HepG2 (cell line): ENCODE data around the gene ADAMTS2. TPM values are rescaled to one million over a fixed set of nuclear protein-coding genes. Genes with fewer than 3 reads are reported as not detected.

Experiments used
- ATAC-seq: fragments of 200-7000 bp; cut with Tn5 transposase; 3 replicates; pipeline ENCODE4 v1.9.1; 2020; ENCODE audit warnings: mild to moderate bottlenecking, moderate library complexity
- BruUV-seq: library from RNA; stranded (reverse); fragments of 400-500 nt; replicated peaks from 2 replicates; lab custom pipeline; 2021; lab: Mats Ljungman, UMichigan
- CTCF ChIA-PET: fragments of 300-600 bp; formaldehyde crosslinking; extraction: SDS; loops from one replicate; lab custom pipeline; 2021; ENCODE audit warnings: low total read pairs, inconsistent platforms, low intra/inter-chr PET ratio; lab: Yijun Ruan, JAX
- POLR2A ChIA-PET: fragments of 350-600 bp; sonication (Branson Sonifier 250); formaldehyde crosslinking; loops from one replicate; lab custom pipeline; 2020; ENCODE audit warnings: antibody characterized with exemption, inconsistent platforms; lab: Yijun Ruan, JAX
- DNase-seq: peaks from one replicate; pipeline ENCODE4 v3.0.0-alpha.2; 2015; ENCODE audit warnings: low spot score
- FAIRE-seq: peaks from 3 replicates; lab custom pipeline; 2011; peaks lifted over from hg19 to GRCh38; lab: Jason Lieb, UNC
- H2AFZ ChIP-seq: one replicate; pipeline ENCODE4 v1.6.1; 2011; ENCODE audit warnings: low read length, inconsistent platforms
- H3K27ac ChIP-seq: fragments of 300-600 bp; 3 replicates; pipeline ENCODE4 v1.8.0; 2011; ENCODE audit warnings: mixed run types, mild to moderate bottlenecking, mixed read lengths, low read length, inconsistent platforms; ENCODE audit not compliant: insufficient read depth; ENCODE audit errors: extremely low read length
- H3K27me3 ChIP-seq, 2 experiments: fragments of 200-600 bp in 1 of 2; 2 replicates in 1 of 2; 3 replicates in 1 of 2; pipeline versions ENCODE4 v1.6.0 to v1.8.0; 2011; ENCODE audit warnings: low read length in 2 of 2, mild to moderate bottlenecking in 2 of 2, moderate library complexity in 2 of 2, inconsistent platforms in 1 of 2; ENCODE audit not compliant: insufficient read depth in 2 of 2, control insufficient read depth in 1 of 2
- H3K36me3 ChIP-seq, 2 experiments: fragments of 200-600 bp in 1 of 2; replicated peaks in 1 of 2; 2 replicates in 1 of 2; 3 replicates in 1 of 2; pipeline versions ENCODE4 v1.5.1 to v1.8.0; 2011; ENCODE audit warnings: low read length in 2 of 2, inconsistent platforms in 1 of 2; ENCODE audit not compliant: insufficient read depth in 2 of 2, control insufficient read depth in 1 of 2
- H3K4me1 ChIP-seq: 2 replicates; pipeline ENCODE4 v1.5.1; 2012; ENCODE audit warnings: low read length, inconsistent platforms; ENCODE audit not compliant: insufficient read depth
- H3K4me2 ChIP-seq: 2 replicates; pipeline ENCODE4 v1.6.0; 2011; ENCODE audit warnings: low read depth, low read length, inconsistent platforms
- H3K4me3 ChIP-seq, 3 experiments: fragments of 200-600 bp in 1 of 3; sonication (generic), shearing (Covaris generic) in 1 of 3; replicated peaks in 1 of 3; 2 replicates each; pipeline ENCODE4 v1.5.1; 2011 to 2016; ENCODE audit warnings: low read length in 3 of 3, inconsistent platforms in 2 of 3, low read depth in 2 of 3, mild to moderate bottlenecking in 2 of 3, control low read depth in 1 of 3, mixed read lengths in 1 of 3; ENCODE audit not compliant: insufficient read depth in 1 of 3
- H3K79me2 ChIP-seq: one replicate; pipeline ENCODE4 v1.6.1; 2011; ENCODE audit warnings: low read length, inconsistent platforms; ENCODE audit not compliant: insufficient read depth
- H3K9ac ChIP-seq: 2 replicates; pipeline ENCODE4 v1.6.0; 2011; ENCODE audit warnings: mild to moderate bottlenecking, low read depth, low read length, inconsistent platforms; ENCODE audit not compliant: insufficient read depth
- H3K9me3 ChIP-seq: 2 replicates; pipeline ENCODE4 v1.5.1; 2012; ENCODE audit warnings: mild to moderate bottlenecking, low read length
- H4K20me1 ChIP-seq: 2 replicates; pipeline ENCODE4 v1.6.0; 2011; ENCODE audit warnings: inconsistent platforms, mild to moderate bottlenecking, low read length, moderate library complexity; ENCODE audit not compliant: insufficient read depth
- ATF1 ChIP-seq: IDR thresholded peaks from 2 replicates; pipeline ENCODE4 v1.6.1; 2016; ENCODE audit warnings: mild to moderate bottlenecking, control low read depth
- BHLHE40 ChIP-seq: IDR thresholded peaks from 2 replicates; pipeline ENCODE4 v1.6.1; 2011; ENCODE audit warnings: low read length, improper control_type of control experiment
- BRCA1 ChIP-seq: sonication (generic); formaldehyde crosslinking; IDR thresholded peaks from 2 replicates; pipeline ENCODE4 v1.4.0; 2020; ENCODE audit warnings: missing genetic modification reagents
- CREBL2 ChIP-seq: sonication (generic); formaldehyde crosslinking; IDR thresholded peaks from 2 replicates; pipeline ENCODE4 v1.8.1; 2023; ENCODE audit warnings: missing genetic modification reagents, mild to moderate bottlenecking, borderline replicate concordance
- FOXO1 ChIP-seq: sonication (generic); formaldehyde crosslinking; IDR thresholded peaks from 2 replicates; pipeline ENCODE4 v1.4.0; 2020; ENCODE audit warnings: missing genetic modification reagents
- MTA1 ChIP-seq: sonication (generic); formaldehyde crosslinking; IDR thresholded peaks from 2 replicates; pipeline ENCODE4 v1.4.0; 2020; ENCODE audit warnings: missing genetic modification reagents, mild to moderate bottlenecking, borderline replicate concordance
- NFE2 ChIP-seq: sonication (generic); formaldehyde crosslinking; IDR thresholded peaks from 2 replicates; pipeline ENCODE4 v1.4.0; 2020; ENCODE audit warnings: missing genetic modification reagents
- NFE2L2 ChIP-seq: fragments of 150-350 bp; IDR thresholded peaks from 2 replicates; pipeline ENCODE4 v1.6.1; 2014; ENCODE audit warnings: low read length
- RXRA ChIP-seq: sonication (generic); formaldehyde crosslinking; IDR thresholded peaks from 2 replicates; pipeline ENCODE4 v1.5.1; 2020; ENCODE audit warnings: missing genetic modification reagents
- TEF ChIP-seq: sonication (generic); formaldehyde crosslinking; IDR thresholded peaks from 2 replicates; pipeline ENCODE4 v1.5.0; 2020; ENCODE audit warnings: missing genetic modification reagents
- ZNF30 ChIP-seq: sonication (generic); formaldehyde crosslinking; IDR thresholded peaks from 2 replicates; pipeline ENCODE4 v1.5.0; 2020; ENCODE audit warnings: mild to moderate bottlenecking, missing genetic modification reagents
- ZNF660 ChIP-seq: sonication (generic); formaldehyde crosslinking; IDR thresholded peaks from 2 replicates; pipeline ENCODE4 v1.5.1; 2020; ENCODE audit warnings: mild to moderate bottlenecking, low read depth, missing genetic modification reagents, borderline replicate concordance
- ZNF784 ChIP-seq: sonication (generic); formaldehyde crosslinking; IDR thresholded peaks from 2 replicates; pipeline ENCODE4 v1.5.1; 2020; ENCODE audit warnings: missing genetic modification reagents, mild to moderate bottlenecking, borderline replicate concordance
- ZNF879 ChIP-seq: sonication (generic); formaldehyde crosslinking; IDR thresholded peaks from 2 replicates; pipeline ENCODE4 v1.8.1; 2023; ENCODE audit warnings: missing genetic modification reagents
- ZSCAN31 ChIP-seq: sonication (generic); formaldehyde crosslinking; IDR thresholded peaks from 2 replicates; pipeline ENCODE4 v1.5.0; 2020; ENCODE audit warnings: low read depth, mild to moderate bottlenecking, missing genetic modification reagents
- WGBS: methylation state at CpG from one replicate; pipeline ENCODE4 v1.1.6; 2017; ENCODE audit warnings: low lambda C conversion rate; 5-methylcytosine and 5-hydroxymethylcytosine counted together
- in situ Hi-C: cut with HindIII; loops from 2 replicates; pipeline ENCODE4 v1.10.0; 2017; ENCODE audit warnings: low pct_unique_long_range_greater_than_20kb; ENCODE audit not compliant: extremely low pct_ligation_motif_present
- intact Hi-C: fragments of 100-400 bp; cut with micrococcal nuclease; formaldehyde crosslinking; loops from one replicate; pipeline ENCODE4 v1.10.0; 2022; ENCODE audit not compliant: unreplicated experiment
- polyA plus RNA-seq, 8 experiments: library from polyadenylated mRNA; depleted of rRNA in 3 of 8; stranded (reverse) in 7 of 8; unstranded in 1 of 8; fragments of >200 nt; fragmentation: Illumina TruSeq in 4 of 8; extraction: Trizol in 4 of 8; gene quantifications; 2 replicates each; pipeline versions ENCODE4 v1.2.1 to v1.2.3, GENCODE V29; 2011 to 2016; ENCODE audit warnings: low read depth in 4 of 8, missing spikeins in 1 of 8, mixed read lengths in 1 of 8; ENCODE audit not compliant: insufficient read depth in 1 of 8
- total RNA-seq, 5 experiments: library from RNA; depleted of rRNA; stranded (reverse); fragments of >200 nt; fragmentation: Illumina TruSeq; extraction: Trizol; gene quantifications; 2 replicates each; pipeline ENCODE4 v1.2.3, GENCODE V29; 2016; ENCODE audit warnings: low read depth in 1 of 5

Gene ADAMTS2
- total and polyA plus RNA-seq, 2 of the 13 experiments (the other 11 are each of a cell fraction or from before 2014, with no cell fraction given) = 0.24 to 3.5 TPM

- in situ Hi-C loops (no loop called here), intact Hi-C loops (loop anchor here (10.0 kb wide), 1 partner anchor 103 kb away; no protein-coding TSS in a partner anchor)
- no TSS peak for BruUV-seq
- Histone ChIP-seq H3K27me3 (peaks cover 3 to 8% of the 10 kb centered on the region in 2 experiments; a peak in 3 of 5 replicates), H3K36me3 (no peaks in the 10 kb centered on the region), H3K4me1 (no peaks in the 10 kb centered on the region), H3K27ac (no peak overlapping the region), H3K79me2 (no peaks in the 10 kb centered on the region), H2AFZ (no peak overlapping the region), H3K4me3 (no peak overlapping the region), H4K20me1 (no peaks in the 10 kb centered on the region), H3K9me3 (no peaks in the 10 kb centered on the region; the same call in none of the 2 replicates), H3K4me2 (no peak overlapping the region), H3K9ac (no peak overlapping the region)
- FAIRE-seq (no peak), ATAC-seq (no peak), DNase-seq (no peak)
- ChIA-PET POLR2A (no interaction called here), CTCF (no interaction called here)
- WGBS = 41% methylated on average over 4 of the region's 8 CpGs
- TF ChIP-seq NFE2L2 = no peak
- no peak for TF ChIP-seq ZNF30 (CRISPR knock-in tag)
- TF ChIP-seq ZSCAN31 (CRISPR knock-in tag) = no peak
- TF ChIP-seq BHLHE40 = no peak
- no peak for TF ChIP-seq ZNF784
- TF ChIP-seq ZNF879 (CRISPR knock-in tag) = no peak
- no peak for TF ChIP-seq NFE2 (CRISPR knock-in tag)
- TF ChIP-seq CREBL2 = no peak
- no peak for TF ChIP-seq ZNF660
- no peak for TF ChIP-seq RXRA (CRISPR knock-in tag)
- no peak for TF ChIP-seq FOXO1 (CRISPR knock-in tag)
- TF ChIP-seq ATF1 (CRISPR knock-in tag) = no peak
- TF ChIP-seq MTA1 = no peak
- no peak for TF ChIP-seq TEF (CRISPR knock-in tag)
- no peak for TF ChIP-seq BRCA1 (CRISPR knock-in tag)
These were observed 183.4 kb downstream of the ADAMTS2 start for GRCh38 chr5:179161901-179162300.
